ENCODE results near the gene KLK15. TPM values are rescaled to one million over a fixed set of nuclear protein-coding genes. Genes with fewer than 3 reads are reported as not detected.

KLK15 gene
- total RNA-seq (2014; rRNA removed; shearing (Covaris generic)), result not detected in 2 replicates
- not detected in 2 replicates for polyA plus RNA-seq (2016; fragmentation: Nextera tagmentation; extraction: Ambion mirVana)

GRCh38 chr19:50833117-50833801 is at the start of gene KLK15:
Gene KLK15, minus strand, starts transcription at chr19:50833574. Its CDS starts 2,082 bp downstream, at chr19:50831492.
- Histone ChIP-seq H3K4me1 (ENCODE audit: insufficient read depth) (no peaks in the 10 kb centered on the region), H3K9me2 (ENCODE audit: insufficient read depth) (no peaks in the 10 kb centered on the region), H3K36me3 (ENCODE audit: low read depth) (no peaks in the 10 kb centered on the region), H3K27ac (no peak within 1 kb of the TSS), H3K27me3 (replicated peaks; ENCODE audit: insufficient read depth) (peaks cover 6% of the 10 kb centered on the region; the same call in 1 of the 2 replicates), H3F3A (ENCODE audit: insufficient read depth) (no peaks in the 10 kb centered on the region), H3K79me2 (ENCODE audit: insufficient read depth) (no peaks in the 10 kb centered on the region), H3K4me2 (ENCODE audit: unreplicated experiment) (no peak within 1 kb of the TSS), H4K20me1 (ENCODE audit: insufficient read depth) (no peaks in the 10 kb centered on the region), H3K4me3 (no peak within 1 kb of the TSS), H2AFZ (no peak within 1 kb of the TSS), H3K9me3 (ENCODE audit: low read depth) (no peaks in the 10 kb centered on the region), H3K9ac (no peak within 1 kb of the TSS)
- 15 to 19% methylated on average over 7 to 8 of the region's 8 CpGs for WGBS, 2 experiments (ENCODE audit: low coverage in 1 of 2, low lambda C conversion rate in 2 of 2, missing lambda C conversion rate in 2 of 2)
- TF ChIP-seq EZH2phosphoT487 (IDR thresholded peaks at IDR 0.05; ENCODE audit: insufficient read depth, low read depth), result no peak
- TF ChIP-seq EZH2 (IDR thresholded peaks at IDR 0.05; ENCODE audit: insufficient read depth, poor library complexity, severe bottlenecking), result no peak
- in situ Hi-C loops (cut with MboI), result no loop called here
- DNase-seq, result no peak

GRCh38 chr19:50882188-50882587 is 48.8 kb upstream of the KLK15 start:
- Histone ChIP-seq H2AFZ (no peak overlapping the region), H3K9me3 (ENCODE audit: low read depth) (no peaks in the 10 kb centered on the region), H3K79me2 (ENCODE audit: insufficient read depth) (no peaks in the 10 kb centered on the region), H3K4me3 (no peak overlapping the region), H3F3A (ENCODE audit: insufficient read depth) (no peaks in the 10 kb centered on the region), H3K9me2 (ENCODE audit: insufficient read depth) (no peaks in the 10 kb centered on the region), H3K9ac (no peak overlapping the region), H4K20me1 (ENCODE audit: insufficient read depth) (no peaks in the 10 kb centered on the region), H3K4me1 (ENCODE audit: insufficient read depth) (no peaks in the 10 kb centered on the region), H3K36me3 (ENCODE audit: low read depth) (no peaks in the 10 kb centered on the region), H3K27me3 (replicated peaks; ENCODE audit: insufficient read depth) (peaks cover 6% of the 10 kb centered on the region; the same call in 1 of the 2 replicates), H3K27ac (no peak overlapping the region), H3K4me2 (ENCODE audit: unreplicated experiment) (no peak overlapping the region)
- DNase-seq, result no peak
- 9 to 17% methylated on average over 3 of the region's 3 CpGs for WGBS, 2 experiments (ENCODE audit: low coverage in 1 of 2, low lambda C conversion rate in 2 of 2, missing lambda C conversion rate in 2 of 2)
- TF ChIP-seq EZH2phosphoT487 (IDR thresholded peaks at IDR 0.05; ENCODE audit: insufficient read depth, low read depth) (no peak), EZH2 (IDR thresholded peaks at IDR 0.05; ENCODE audit: insufficient read depth, poor library complexity, severe bottlenecking) (no peak)
- in situ Hi-C loops (cut with MboI), result no loop called here

- Histone ChIP-seq H4K20me1 (ENCODE audit: insufficient read depth) (no peaks in the 10 kb centered on the region), H3K4me3 (no peak overlapping the region), H3K79me2 (ENCODE audit: insufficient read depth) (no peaks in the 10 kb centered on the region), H3K27ac (no peak overlapping the region), H3K27me3 (replicated peaks; ENCODE audit: insufficient read depth) (peaks cover 7% of the 10 kb centered on the region), H3K9ac (no peak overlapping the region), H3K9me2 (ENCODE audit: insufficient read depth) (no peaks in the 10 kb centered on the region), H3K4me1 (ENCODE audit: insufficient read depth) (no peaks in the 10 kb centered on the region), H3K36me3 (ENCODE audit: low read depth) (no peaks in the 10 kb centered on the region), H3K9me3 (ENCODE audit: low read depth) (no peaks in the 10 kb centered on the region), H3K4me2 (ENCODE audit: unreplicated experiment) (no peak overlapping the region), H3F3A (ENCODE audit: insufficient read depth) (no peaks in the 10 kb centered on the region), H2AFZ (no peak overlapping the region)
- WGBS, 2 experiments (ENCODE audit: low coverage in 1 of 2, low lambda C conversion rate in 2 of 2, missing lambda C conversion rate in 2 of 2), result 44 to 49% methylated on average over 5 of the region's 5 CpGs
- no peak for TF ChIP-seq EZH2 (IDR thresholded peaks at IDR 0.05; ENCODE audit: insufficient read depth, poor library complexity, severe bottlenecking)
- in situ Hi-C loops (cut with MboI), result no loop called here
- DNase-seq, result no peak
Observed at GRCh38 chr19:50880241-50880640, 46.9 kb upstream of the KLK15 start.

- H3F3A ChIP-seq (ENCODE audit: insufficient read depth), result no peaks in the 10 kb centered on the region
- no peak overlapping the region for H3K27ac ChIP-seq
- in situ Hi-C loops (cut with MboI), result no loop called here
- H3K4me3 ChIP-seq, result no peak overlapping the region
- H3K9me3 ChIP-seq (ENCODE audit: low read depth), result no peaks in the 10 kb centered on the region
- no peaks in the 10 kb centered on the region for H3K79me2 ChIP-seq (ENCODE audit: insufficient read depth)
- TF ChIP-seq EZH2phosphoT487 (IDR thresholded peaks at IDR 0.05; ENCODE audit: insufficient read depth, low read depth), result no peak
- no peak for TF ChIP-seq EZH2 (IDR thresholded peaks at IDR 0.05; ENCODE audit: insufficient read depth, poor library complexity, severe bottlenecking)
- H2AFZ ChIP-seq, result no peak overlapping the region
- H3K4me2 ChIP-seq (ENCODE audit: unreplicated experiment), result no peak overlapping the region
- peaks cover 7% of the 10 kb centered on the region for H3K27me3 ChIP-seq (replicated peaks; ENCODE audit: insufficient read depth)
- no peaks in the 10 kb centered on the region for H4K20me1 ChIP-seq (ENCODE audit: insufficient read depth)
- H3K36me3 ChIP-seq (ENCODE audit: low read depth), result no peaks in the 10 kb centered on the region
- no peaks in the 10 kb centered on the region for H3K9me2 ChIP-seq (ENCODE audit: insufficient read depth)
- H3K9ac ChIP-seq, result no peak overlapping the region
- WGBS, 2 experiments (ENCODE audit: low coverage in 1 of 2, low lambda C conversion rate in 2 of 2, missing lambda C conversion rate in 2 of 2), result 19 to 21% methylated on average over 5 of the region's 5 CpGs
- DNase-seq, result no peak
- H3K4me1 ChIP-seq (ENCODE audit: insufficient read depth), result no peaks in the 10 kb centered on the region
Observed at GRCh38 chr19:50878851-50879250, 45.5 kb upstream of the KLK15 start.

All from GM23248 (cell line).